ENCODE data around the gene DIAPH2.

The DIAPH2 gene

GRCh38 chrX:97065973-97066372 lies 381.3 kb downstream of the DIAPH2 start:
- DNase-seq: no peak

DNA sequence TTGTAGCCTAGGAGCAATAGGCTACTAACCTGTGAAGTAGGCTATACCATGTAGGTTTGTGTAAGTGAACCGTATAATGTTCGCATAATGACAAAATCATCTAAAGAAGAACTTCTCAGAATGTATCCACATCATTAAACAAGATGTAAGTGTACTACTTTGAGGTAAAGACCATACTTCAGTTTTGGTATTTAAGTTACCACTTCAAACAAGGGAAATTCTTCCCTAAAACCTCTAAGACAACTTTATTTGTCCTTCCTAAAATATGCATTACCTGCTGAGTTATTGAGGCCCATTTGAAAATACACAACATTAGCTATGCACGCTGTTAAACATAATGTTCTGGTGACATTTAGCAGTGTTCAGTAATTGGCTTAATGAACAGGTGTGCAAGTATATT lies 381.7 kb downstream of the DIAPH2 start:
- no peak for DNase-seq

- DNase-seq: no peak
Observed at GRCh38 chrX:97070346-97070745, 385.7 kb downstream of the DIAPH2 start.

GRCh38 chrX:97074400-97074799 lies 389.8 kb downstream of the DIAPH2 start:
- no peak for DNase-seq

GRCh38 chrX:97089116-97089515 lies 404.5 kb downstream of the DIAPH2 start:
- DNase-seq: no peak

DNA sequence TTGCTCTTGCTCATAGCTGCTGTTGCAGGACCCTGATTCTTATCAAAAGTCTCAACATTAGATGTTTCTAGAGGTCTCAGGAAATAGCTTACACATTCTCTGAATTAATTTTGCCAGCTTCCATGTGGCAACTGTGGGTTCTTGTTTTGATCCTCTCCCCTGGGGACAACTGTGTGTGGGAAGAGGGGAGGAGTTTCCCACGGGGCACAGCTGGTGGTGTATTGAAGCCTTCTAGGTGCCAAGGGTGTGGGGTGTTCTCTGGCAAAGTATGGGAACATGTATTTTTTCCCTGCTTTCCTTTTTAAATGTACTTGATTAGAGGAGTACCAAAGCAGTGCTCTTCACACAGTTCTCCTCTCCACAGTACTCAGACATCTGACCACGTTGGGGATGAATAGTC lies 411.7 kb downstream of the DIAPH2 start:
- DNase-seq: no peak

DNA sequence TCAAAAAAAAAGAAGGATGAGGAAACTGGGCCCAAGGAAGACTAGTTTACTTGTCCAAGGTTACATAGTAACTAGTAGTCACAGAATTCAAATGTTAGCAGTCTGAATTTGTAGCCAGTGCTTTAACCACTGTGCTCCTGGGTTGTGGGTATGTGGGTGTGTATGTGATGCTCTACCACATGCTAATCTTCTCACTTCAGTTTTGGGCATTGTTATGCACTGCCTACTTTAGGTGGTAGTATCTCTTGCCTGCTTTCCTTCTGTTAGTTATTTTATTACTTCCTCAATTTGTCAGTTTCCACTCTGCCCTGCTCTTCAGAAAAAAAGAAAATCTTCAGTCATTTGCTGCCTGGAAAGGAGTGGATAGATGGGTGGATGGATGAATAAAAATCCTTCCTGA lies 418.3 kb downstream of the DIAPH2 start:
- DNase-seq: no peak

DNA sequence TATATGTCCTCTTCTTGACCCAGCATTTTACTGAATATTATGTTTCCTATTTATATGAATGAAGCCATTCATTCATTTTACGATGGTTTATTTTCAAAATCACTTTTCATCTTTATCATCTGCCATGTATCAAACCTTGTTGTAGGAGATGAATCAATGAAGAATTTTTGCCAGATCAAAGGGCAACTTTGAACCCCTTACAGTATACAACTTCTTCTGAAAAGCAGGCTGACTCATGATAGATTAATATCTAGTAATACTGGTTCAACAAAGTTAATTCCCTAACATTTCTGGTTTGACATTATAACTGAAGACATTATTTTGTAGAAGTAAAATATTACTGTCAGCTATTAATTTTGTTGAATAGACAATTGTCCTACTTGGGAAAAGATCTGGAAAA lies 425.1 kb downstream of the DIAPH2 start:
- no peak for DNase-seq

DNA sequence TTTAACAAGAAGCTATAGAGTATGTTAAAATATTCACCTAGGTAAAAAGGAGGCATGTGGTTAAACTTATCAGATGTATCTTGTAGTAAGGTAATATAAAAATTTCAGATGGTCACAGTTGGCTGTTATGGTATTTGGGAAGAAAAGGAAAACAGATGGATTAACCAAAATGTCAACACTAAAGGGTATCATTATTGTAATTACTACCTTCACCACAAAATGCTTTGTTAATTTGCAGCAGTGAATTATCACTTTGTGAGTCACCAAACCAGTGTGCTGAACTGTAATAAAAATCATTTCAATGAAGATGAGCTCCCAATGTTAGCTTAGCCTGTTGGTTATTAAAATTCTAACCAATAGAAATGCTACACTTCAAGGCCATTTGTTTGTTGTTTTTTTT lies 432.9 kb downstream of the DIAPH2 start:
- DNase-seq: no peak

- DNase-seq: no peak
Observed at GRCh38 chrX:97119474-97120109, 434.9 kb downstream of the DIAPH2 start.

DNA sequence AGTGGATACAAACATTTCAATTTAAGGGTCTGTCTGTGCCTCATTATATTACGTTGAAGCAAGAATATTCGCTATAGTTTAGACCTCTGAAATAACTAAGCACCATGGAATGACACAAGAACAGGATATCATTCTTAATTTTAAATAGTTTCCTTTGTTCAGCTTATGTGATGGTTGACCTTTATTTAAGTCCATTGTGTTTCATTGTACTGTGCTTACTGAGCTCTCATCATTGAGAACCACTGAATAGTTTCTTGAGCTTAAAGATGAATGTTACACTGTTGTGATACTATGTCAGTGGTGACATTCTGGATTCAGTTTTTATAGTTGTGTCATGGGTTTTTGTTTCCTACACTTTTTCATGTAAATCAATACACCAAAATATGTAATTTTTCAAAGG lies 438.4 kb downstream of the DIAPH2 start:
- DNase-seq: no peak

GRCh38 chrX:97126020-97126419 lies 441.4 kb downstream of the DIAPH2 start:
- DNase-seq: no peak

DNA sequence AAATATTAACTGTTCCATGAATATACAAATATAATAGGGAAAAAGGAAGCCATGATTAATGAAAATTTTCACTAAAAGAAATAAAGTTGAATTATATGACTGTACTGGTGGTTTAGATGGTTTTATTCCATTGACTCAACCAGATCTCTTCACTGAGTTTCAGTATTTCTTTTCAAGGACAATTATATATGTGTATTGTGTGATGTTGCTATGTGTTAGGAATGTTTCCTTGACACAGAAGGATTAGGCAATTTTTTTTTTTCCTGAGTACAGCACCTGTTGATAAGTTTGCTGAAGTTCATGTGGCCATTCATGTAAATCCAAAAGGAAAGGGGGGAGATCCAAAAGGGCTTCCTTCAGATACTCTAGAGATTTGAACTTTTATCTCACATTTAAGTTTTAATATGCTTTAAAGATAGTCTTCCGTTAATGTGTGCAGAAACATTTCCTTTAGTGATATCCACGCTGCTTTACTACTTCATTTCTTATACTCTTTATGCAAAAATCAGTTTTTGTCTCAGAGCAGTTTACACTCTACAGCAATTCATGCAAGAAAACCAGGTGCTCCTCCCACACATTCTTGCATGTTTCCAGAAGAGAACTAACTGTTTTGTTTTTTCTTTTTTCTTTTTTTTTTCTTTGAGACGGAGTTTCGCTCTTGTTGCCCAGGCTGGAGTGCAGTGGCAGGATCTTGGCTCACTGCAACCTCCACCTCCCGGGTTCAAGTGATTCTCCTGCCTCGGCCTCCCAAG lies 448.2 kb downstream of the DIAPH2 start:
- DNase-seq: no peak

GRCh38 chrX:97145934-97146333 lies 461.3 kb downstream of the DIAPH2 start:
- DNase-seq: no peak

DNA sequence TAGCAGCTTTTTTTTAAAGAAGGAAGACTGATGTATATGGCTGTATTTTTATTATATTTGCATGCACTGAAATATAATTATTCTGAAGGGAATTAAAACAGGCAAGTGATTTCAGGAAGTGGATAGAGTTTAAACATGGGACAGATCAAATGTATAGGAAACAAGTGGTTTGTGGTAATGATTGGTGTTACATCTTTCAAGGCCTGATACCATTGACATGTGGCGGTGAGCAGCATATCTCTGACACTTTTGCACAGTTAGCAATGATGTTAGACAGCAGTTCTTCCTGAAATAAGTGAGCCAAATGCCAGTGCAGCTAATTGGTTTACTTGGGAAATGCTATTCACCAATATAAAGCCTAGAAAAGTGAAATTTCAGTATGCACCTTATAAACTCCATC lies 471.2 kb downstream of the DIAPH2 start:
- DNase-seq: no peak

GRCh38 chrX:97158269-97158668 lies 473.6 kb downstream of the DIAPH2 start:
- no peak for DNase-seq

GRCh38 chrX:97159916-97160800 lies 475.5 kb downstream of the DIAPH2 start:
- no peak for DNase-seq

DNA sequence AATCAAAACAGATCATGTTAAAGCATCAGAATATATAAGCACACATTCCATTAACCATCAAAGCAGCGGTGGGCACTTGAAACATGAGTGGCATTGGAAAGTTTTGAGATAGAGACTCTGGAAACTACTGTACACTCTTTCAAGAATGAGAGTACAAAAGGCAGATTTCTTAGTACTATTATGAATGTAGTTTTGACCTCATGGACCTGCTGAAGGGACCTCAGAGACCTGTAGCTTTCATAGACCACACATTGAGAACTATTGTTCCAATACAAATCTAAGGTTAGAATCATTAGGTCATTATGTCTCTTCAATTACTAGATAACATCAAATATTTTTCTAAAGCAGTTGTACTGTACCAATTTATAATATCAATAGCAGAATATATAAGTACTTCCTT lies 482.7 kb downstream of the DIAPH2 start:
- DNase-seq: no peak

DNA sequence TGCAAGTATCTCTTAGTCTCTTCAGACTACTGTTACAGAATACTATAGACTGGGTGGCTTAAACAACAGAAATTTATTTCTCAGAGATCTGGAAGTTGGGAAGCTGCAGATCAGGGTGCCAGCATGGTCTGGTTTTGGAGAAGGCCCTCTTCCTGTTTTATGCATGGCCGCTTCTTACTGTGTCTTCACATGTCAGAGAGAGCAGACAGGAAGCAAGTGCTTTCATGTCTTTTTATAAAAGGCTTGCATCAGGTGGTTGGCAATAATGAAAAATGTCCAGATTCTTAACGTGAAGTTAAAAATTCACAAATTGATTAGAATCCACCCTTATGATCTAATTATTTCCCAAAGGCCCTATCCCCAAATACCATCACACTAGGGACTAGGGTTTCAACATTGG lies 484.0 kb downstream of the DIAPH2 start:
- no peak for DNase-seq

DNA sequence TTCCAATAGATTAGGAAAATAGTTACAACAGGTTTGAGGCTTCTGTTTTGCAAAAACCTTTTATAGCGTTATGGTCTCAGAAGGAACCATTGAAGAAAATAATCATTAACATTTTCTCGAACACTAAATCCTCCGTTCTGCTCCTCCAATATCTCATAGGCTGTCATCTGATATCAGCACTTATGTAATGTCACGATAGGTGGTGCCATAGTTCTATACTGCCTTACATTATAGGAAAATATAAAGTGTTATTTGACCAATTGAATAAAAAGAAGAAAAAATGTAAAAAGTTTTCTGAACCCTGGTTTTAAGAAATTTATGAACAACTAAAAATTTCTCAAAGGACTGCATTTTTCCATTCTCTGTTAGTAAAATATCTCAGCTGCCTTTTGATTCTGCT lies 490.5 kb downstream of the DIAPH2 start:
- no peak for DNase-seq

GRCh38 chrX:97189668-97190067 lies 505.0 kb downstream of the DIAPH2 start:
- no peak for DNase-seq

DNA sequence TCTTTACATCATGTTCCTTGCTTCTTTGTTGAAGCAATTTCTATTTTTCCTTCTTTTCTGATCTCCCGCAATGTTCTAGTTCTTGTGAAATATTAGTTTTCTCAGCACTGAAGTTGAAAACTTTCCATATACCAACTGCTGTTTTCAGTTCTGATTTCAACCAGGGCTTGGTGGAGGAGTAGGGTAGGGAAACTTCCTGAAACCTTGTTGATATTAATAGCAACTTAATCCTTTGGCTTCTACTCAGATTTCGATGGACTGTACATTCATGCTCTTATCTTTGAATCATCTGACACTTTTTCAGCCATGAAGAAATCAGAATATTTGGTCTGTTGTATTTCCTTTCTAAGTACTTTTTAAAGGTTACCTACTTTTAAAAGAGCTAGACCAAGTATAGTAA lies 514.9 kb downstream of the DIAPH2 start:
- no peak for DNase-seq

- DNase-seq: no peak
Observed at GRCh38 chrX:97200454-97200853, 515.8 kb downstream of the DIAPH2 start.

GRCh38 chrX:97210501-97210900 lies 525.9 kb downstream of the DIAPH2 start:
- DNase-seq: no peak

All from activated CD4-positive, alpha-beta T cell treated with anti-CD3 and anti-CD28 coated beads, Interleukin-2, amount 50 U/mL, for 48 hours (primary cell).